Esophagus squamous epithelium (tissue), 4 donors: Measurements from ENCODE around the gene CNTNAP2.

Experiments
- POLR2A ChIP-seq, 4 donors: fragments of 450-650 bp; IDR thresholded peaks; one replicate each; pipeline ENCODE4 v1.6.1; 2017; ENCODE audit warnings: antibody characterized with exemption in 4 of 4, mild to moderate bottlenecking in 4 of 4, moderate library complexity in 3 of 4
- TF ChIP-seq, protein P1 (sequence below), 6 experiments: fragments of 450-650 bp in 4 of 6; fragments of 200-600 bp in 2 of 6; sonication (generic) in 2 of 6; IDR thresholded peaks; one replicate each; pipeline ENCODE4 v1.5.1; 2016 to 2019; ENCODE audit warnings: antibody characterized with exemption in 6 of 6, mild to moderate bottlenecking in 4 of 6, moderate library complexity in 4 of 6

DNA sequence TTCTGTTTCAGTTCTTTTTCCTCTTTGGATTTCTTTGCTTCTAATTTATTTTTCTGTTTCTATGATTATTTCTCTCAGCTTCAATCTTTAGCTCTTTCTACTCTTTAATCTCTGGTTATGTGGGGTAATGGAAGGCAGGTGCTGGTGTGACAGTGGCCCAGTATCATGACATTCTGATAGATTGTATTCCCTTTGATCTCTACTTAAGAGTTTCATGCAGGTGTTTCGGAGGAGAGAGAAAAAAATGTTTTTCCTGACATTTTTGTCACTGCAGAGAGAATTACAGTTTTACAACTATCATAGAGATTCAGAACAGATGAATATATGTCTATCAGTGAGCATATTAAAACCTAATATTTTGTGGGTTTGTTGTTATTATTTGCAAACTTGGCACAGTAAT, 524.9 kb downstream of the CNTNAP2 start:
- TF ChIP-seq POLR2A (IDR thresholded peaks at IDR 0.05) = no peak
- TF ChIP-seq, protein P1, sequence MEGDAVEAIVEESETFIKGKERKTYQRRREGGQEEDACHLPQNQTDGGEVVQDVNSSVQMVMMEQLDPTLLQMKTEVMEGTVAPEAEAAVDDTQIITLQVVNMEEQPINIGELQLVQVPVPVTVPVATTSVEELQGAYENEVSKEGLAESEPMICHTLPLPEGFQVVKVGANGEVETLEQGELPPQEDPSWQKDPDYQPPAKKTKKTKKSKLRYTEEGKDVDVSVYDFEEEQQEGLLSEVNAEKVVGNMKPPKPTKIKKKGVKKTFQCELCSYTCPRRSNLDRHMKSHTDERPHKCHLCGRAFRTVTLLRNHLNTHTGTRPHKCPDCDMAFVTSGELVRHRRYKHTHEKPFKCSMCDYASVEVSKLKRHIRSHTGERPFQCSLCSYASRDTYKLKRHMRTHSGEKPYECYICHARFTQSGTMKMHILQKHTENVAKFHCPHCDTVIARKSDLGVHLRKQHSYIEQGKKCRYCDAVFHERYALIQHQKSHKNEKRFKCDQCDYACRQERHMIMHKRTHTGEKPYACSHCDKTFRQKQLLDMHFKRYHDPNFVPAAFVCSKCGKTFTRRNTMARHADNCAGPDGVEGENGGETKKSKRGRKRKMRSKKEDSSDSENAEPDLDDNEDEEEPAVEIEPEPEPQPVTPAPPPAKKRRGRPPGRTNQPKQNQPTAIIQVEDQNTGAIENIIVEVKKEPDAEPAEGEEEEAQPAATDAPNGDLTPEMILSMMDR (IDR thresholded peaks at IDR 0.05) = no peak
